ENCODE measurements around the gene ZSWIM3.
"Not testable (repeated sequence)": the region's sequence is repeated elsewhere in the genome, so short reads cannot be mapped to it uniquely, and the experiment has no call there.

Gene ZSWIM3

GRCh38 chr20:45897289-45897688 lies 39.9 kb downstream of the ZSWIM3 start:
- peaks cover 48% of the 10 kb centered on the region for H3K36me3 ChIP-seq (ENCODE audit: control insufficient read depth, low read depth, low read length)
- H3K9ac ChIP-seq (ENCODE audit: low read length): no peak overlapping the region
- no peaks in the 10 kb centered on the region for H3K27me3 ChIP-seq (ENCODE audit: control insufficient read depth, insufficient read depth, low read length)

DNA sequence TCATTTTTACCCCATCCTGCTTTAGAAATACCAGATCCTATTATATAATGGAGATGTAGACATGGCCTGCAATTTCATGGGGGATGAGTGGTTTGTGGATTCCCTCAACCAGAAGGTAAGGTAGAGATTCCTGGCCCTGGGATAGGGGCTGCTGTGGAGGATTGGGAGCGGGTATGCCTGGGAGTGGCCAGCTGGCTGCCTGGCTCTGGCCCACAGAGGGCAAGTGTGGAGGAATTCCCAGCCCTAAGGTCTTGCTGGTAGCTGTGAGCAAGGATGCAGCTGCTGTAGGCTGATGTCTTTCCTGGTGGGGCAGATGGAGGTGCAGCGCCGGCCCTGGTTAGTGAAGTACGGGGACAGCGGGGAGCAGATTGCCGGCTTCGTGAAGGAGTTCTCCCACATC lies 40.3 kb downstream of the ZSWIM3 start:
- H3K4me3 ChIP-seq (ENCODE audit: low read length): no peak overlapping the region
- no peaks in the 10 kb centered on the region for H3K27me3 ChIP-seq (ENCODE audit: control insufficient read depth, insufficient read depth, low read length)
- H3K4me1 ChIP-seq (ENCODE audit: control insufficient read depth, low read depth, low read length): no peaks in the 10 kb centered on the region
- peaks cover 48% of the 10 kb centered on the region for H3K36me3 ChIP-seq (ENCODE audit: control insufficient read depth, low read depth, low read length)
- H3K9me3 ChIP-seq (ENCODE audit: control insufficient read depth, low read depth, low read length): no peaks in the 10 kb centered on the region
- no peak overlapping the region for H3K27ac ChIP-seq (ENCODE audit: low read length)
- H3K9ac ChIP-seq (ENCODE audit: low read length): no peak overlapping the region

More at GRCh38 chr20:45897289-45897688, 39.9 kb downstream of the ZSWIM3 start:
- Histone ChIP-seq H3K9me3 (ENCODE audit: control insufficient read depth, low read depth, low read length) (no peaks in the 10 kb centered on the region), H3K27ac (ENCODE audit: low read length) (no peak overlapping the region), H3K4me1 (ENCODE audit: control insufficient read depth, low read depth, low read length) (no peaks in the 10 kb centered on the region), H3K4me3 (ENCODE audit: low read length) (no peak overlapping the region)

DNA sequence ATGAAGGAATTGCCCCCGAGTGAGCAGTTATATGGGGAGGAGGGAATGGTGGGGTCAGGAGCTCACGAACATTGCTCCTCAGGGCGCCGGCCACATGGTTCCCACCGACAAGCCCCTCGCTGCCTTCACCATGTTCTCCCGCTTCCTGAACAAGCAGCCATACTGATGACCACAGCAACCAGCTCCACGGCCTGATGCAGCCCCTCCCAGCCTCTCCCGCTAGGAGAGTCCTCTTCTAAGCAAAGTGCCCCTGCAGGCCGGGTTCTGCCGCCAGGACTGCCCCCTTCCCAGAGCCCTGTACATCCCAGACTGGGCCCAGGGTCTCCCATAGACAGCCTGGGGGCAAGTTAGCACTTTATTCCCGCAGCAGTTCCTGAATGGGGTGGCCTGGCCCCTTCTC lies 40.9 kb downstream of the ZSWIM3 start:
- Histone ChIP-seq H3K4me3 (ENCODE audit: low read length) (no peak overlapping the region), H3K27me3 (ENCODE audit: control insufficient read depth, insufficient read depth, low read length) (no peaks in the 10 kb centered on the region), H3K36me3 (ENCODE audit: control insufficient read depth, low read depth, low read length) (peaks cover 52% of the 10 kb centered on the region), H3K9ac (ENCODE audit: low read length) (no peak overlapping the region), H3K27ac (ENCODE audit: low read length) (no peak overlapping the region), H3K4me1 (ENCODE audit: control insufficient read depth, low read depth, low read length) (no peaks in the 10 kb centered on the region), H3K9me3 (ENCODE audit: control insufficient read depth, low read depth, low read length) (no peaks in the 10 kb centered on the region)

DNA sequence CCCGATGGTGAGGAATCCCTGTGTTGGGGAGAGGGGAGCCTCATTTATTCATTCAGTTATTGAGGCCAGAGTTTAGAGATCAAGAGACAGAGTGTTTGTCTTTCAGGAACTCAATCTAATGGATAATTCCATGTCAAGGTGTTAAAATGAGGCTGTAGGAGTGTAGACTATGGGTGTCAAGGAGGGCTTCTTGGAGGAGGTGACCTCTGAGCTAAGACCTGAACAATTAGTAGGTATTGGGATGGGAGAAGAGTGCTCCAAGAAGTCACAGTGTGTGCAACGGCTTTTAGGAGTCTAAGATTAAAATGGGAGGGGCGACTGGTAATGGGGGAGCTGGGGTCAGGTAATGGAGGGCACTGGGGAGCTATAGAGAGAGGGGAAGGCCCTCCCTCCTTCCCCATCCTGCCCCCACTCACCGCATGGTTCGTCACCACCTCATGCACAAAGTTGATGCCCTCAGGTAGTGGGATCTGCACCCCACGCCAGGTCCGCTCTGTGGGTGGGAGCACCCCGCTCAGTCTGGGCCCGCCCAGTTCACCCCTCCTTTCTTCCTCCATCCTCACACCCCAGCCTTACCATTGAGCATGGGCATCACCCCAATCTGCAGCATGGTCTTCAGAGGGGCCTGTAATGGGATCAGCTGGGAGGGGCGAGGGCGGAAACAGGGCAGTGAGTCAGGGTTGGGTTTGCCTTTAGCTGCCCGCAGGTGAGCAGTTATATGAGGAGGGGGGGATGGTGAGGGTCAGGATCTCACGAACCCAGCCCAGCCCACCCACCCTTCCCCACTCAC lies 41.8 kb downstream of the ZSWIM3 start:
- no peak overlapping the region for H3K4me3 ChIP-seq (ENCODE audit: low read length)
- no peak overlapping the region for H3K9ac ChIP-seq (ENCODE audit: low read length)
- H3K36me3 ChIP-seq (ENCODE audit: control insufficient read depth, low read depth, low read length): peaks cover 54% of the 10 kb centered on the region

DNA sequence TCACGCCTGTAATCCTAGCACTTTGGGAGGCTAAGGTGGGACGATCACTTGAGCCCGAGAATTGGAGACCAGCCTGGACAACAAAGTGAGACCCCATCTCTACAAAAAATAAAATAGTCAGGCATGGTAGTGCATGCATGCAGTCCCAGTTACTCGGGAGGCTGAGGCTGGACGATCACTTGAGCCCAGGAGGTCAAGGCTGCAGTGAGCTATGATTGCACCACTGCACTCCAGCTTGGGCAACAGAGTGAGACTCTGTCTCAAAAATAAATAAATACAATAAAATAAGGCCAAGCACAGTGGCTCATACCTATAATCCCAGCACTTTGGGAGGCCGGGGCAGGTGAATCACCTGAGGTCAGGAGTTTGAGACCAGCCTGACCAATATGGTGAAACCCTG lies 43.9 kb downstream of the ZSWIM3 start:
- H3K27ac ChIP-seq (ENCODE audit: low read length); H3K9ac ChIP-seq (ENCODE audit: low read length); H3K9me3 ChIP-seq (ENCODE audit: control insufficient read depth, low read depth, low read length); H3K4me3 ChIP-seq (ENCODE audit: low read length); H3K27me3 ChIP-seq (ENCODE audit: control insufficient read depth, insufficient read depth, low read length); H3K4me1 ChIP-seq (ENCODE audit: control insufficient read depth, low read depth, low read length): not testable (repeated sequence)
- peaks cover 70% of the 10 kb centered on the region for H3K36me3 ChIP-seq (ENCODE audit: control insufficient read depth, low read depth, low read length)

More for the DNA sequence above, 41.8 kb downstream of the ZSWIM3 start:
- H3K4me1 ChIP-seq (ENCODE audit: control insufficient read depth, low read depth, low read length): no peaks in the 10 kb centered on the region
- no peak overlapping the region for H3K27ac ChIP-seq (ENCODE audit: low read length)
- no peaks in the 10 kb centered on the region for H3K9me3 ChIP-seq (ENCODE audit: control insufficient read depth, low read depth, low read length)
- H3K27me3 ChIP-seq (ENCODE audit: control insufficient read depth, insufficient read depth, low read length): no peaks in the 10 kb centered on the region

DNA sequence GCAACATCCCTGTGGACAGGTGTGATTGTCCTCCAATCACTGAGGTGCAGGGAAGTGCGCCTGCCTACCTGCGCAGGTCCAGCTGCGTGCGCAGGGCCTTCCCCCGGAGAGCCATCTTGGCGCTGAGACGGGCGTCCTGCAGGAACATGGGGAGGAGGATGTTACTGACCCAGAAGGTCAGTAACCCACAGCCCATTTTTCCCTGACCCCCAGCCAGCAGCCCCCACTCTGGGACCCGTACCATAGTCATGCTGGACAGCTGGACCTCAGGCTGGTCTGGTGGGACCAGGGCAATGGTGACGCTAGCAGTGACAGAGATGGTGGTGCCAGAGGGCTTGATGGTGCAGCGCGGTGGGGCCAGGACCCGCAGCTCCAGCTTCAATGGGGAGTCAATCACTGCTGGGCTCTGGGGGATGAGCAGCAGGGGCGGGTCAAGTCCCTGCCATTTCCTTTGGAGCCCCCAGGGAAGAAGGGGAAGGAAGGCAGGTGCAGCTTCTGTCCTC lies 44.8 kb downstream of the ZSWIM3 start:
- H3K36me3 ChIP-seq (ENCODE audit: control insufficient read depth, low read depth, low read length): peaks cover 69% of the 10 kb centered on the region
- H3K4me3 ChIP-seq (ENCODE audit: low read length): no peak overlapping the region
- no peaks in the 10 kb centered on the region for H3K9me3 ChIP-seq (ENCODE audit: control insufficient read depth, low read depth, low read length)
- no peaks in the 10 kb centered on the region for H3K4me1 ChIP-seq (ENCODE audit: control insufficient read depth, low read depth, low read length)
- H3K27me3 ChIP-seq (ENCODE audit: control insufficient read depth, insufficient read depth, low read length): no peaks in the 10 kb centered on the region
- no peak overlapping the region for H3K9ac ChIP-seq (ENCODE audit: low read length)
- H3K27ac ChIP-seq (ENCODE audit: low read length): no peak overlapping the region

- Histone ChIP-seq H3K4me3 (ENCODE audit: low read length) (no peak overlapping the region), H3K27ac (ENCODE audit: low read length) (no peak overlapping the region), H3K27me3 (ENCODE audit: control insufficient read depth, insufficient read depth, low read length) (no peaks in the 10 kb centered on the region), H3K9me3 (ENCODE audit: control insufficient read depth, low read depth, low read length) (no peaks in the 10 kb centered on the region), H3K9ac (ENCODE audit: low read length) (no peak overlapping the region), H3K36me3 (ENCODE audit: control insufficient read depth, low read depth, low read length) (peaks cover 64% of the 10 kb centered on the region), H3K4me1 (ENCODE audit: control insufficient read depth, low read depth, low read length) (no peaks in the 10 kb centered on the region)
Measured at GRCh38 chr20:45904583-45905504, 47.4 kb downstream of the ZSWIM3 start.

- no peak overlapping the region for H3K4me3 ChIP-seq (ENCODE audit: low read length)
Measured at GRCh38 chr20:45905505-45906079, 48.2 kb downstream of the ZSWIM3 start.

DNA sequence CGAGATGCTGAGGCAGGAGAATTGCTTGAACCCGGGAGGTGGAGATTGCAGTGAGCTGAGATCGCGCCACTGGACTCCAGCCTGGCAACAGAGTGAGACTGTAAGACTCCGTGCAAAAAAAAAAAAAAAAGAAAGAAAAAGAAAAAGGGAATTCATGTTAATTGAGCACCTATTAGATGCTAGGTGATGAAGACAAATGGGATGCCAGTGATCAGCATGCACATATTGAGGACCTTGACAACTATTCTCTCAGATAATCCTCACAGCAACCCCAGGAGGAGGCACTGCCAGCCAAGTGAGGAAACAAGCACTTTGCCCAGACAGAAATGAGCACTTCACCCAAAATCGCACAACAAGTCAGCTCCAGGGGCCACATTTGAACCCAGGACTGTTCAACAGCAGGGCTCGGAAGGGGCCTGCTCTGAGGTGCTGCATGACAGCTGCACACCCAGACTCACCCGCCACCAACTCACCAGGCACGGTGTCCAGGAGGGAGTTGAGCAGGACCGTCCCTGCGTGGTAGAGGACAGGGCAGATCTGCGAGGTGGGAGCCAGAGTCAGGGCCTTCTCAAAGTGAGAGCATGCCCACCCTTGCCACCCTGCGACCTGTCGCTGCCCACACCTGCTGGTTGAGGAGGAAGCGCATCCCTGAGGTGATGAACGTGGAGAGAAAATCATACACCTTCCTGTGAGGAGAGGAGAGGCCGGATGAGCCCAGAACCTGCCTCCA lies 50.0 kb downstream of the ZSWIM3 start:
- H3K9ac ChIP-seq (ENCODE audit: low read length): no peak overlapping the region
- no peaks in the 10 kb centered on the region for H3K9me3 ChIP-seq (ENCODE audit: control insufficient read depth, low read depth, low read length)
- no peak overlapping the region for H3K4me3 ChIP-seq (ENCODE audit: low read length)
- H3K27me3 ChIP-seq (ENCODE audit: control insufficient read depth, insufficient read depth, low read length): no peaks in the 10 kb centered on the region
- no peak overlapping the region for H3K27ac ChIP-seq (ENCODE audit: low read length)
- peaks cover 48% of the 10 kb centered on the region for H3K36me3 ChIP-seq (ENCODE audit: control insufficient read depth, low read depth, low read length)
- peaks cover 1% of the 10 kb centered on the region for H3K4me1 ChIP-seq (ENCODE audit: control insufficient read depth, low read depth, low read length)

More at GRCh38 chr20:45905505-45906079, 48.2 kb downstream of the ZSWIM3 start:
- H3K4me1 ChIP-seq (ENCODE audit: control insufficient read depth, low read depth, low read length): no peaks in the 10 kb centered on the region
- no peaks in the 10 kb centered on the region for H3K9me3 ChIP-seq (ENCODE audit: control insufficient read depth, low read depth, low read length)
- peaks cover 59% of the 10 kb centered on the region for H3K36me3 ChIP-seq (ENCODE audit: control insufficient read depth, low read depth, low read length)
- H3K27ac ChIP-seq (ENCODE audit: low read length): no peak overlapping the region
- H3K27me3 ChIP-seq (ENCODE audit: control insufficient read depth, insufficient read depth, low read length): no peaks in the 10 kb centered on the region
- H3K9ac ChIP-seq (ENCODE audit: low read length): no peak overlapping the region

DNA sequence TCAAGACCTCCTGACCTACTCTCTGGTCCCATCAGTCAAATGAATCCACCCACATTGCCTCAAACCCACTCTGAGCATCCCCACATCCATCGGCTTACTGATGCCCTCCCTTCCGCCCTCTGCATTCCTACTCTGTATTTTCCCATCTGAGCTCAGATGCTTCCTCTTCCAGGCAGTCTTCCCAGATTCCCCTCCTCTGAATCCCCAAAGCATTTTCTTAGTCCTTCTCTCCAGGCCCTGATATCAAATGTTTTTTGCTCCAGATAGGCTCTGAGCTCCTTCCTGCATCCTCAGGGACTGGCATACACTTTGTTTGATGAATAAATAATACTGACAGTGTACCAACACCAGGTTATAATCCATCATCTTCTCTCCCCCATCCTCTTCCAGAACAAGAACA lies 50.7 kb downstream of the ZSWIM3 start:
- peaks cover 46% of the 10 kb centered on the region for H3K36me3 ChIP-seq (ENCODE audit: control insufficient read depth, low read depth, low read length)
- no peaks in the 10 kb centered on the region for H3K9me3 ChIP-seq (ENCODE audit: control insufficient read depth, low read depth, low read length)
- no peak overlapping the region for H3K9ac ChIP-seq (ENCODE audit: low read length)
- no peaks in the 10 kb centered on the region for H3K27me3 ChIP-seq (ENCODE audit: control insufficient read depth, insufficient read depth, low read length)
- H3K4me1 ChIP-seq (ENCODE audit: control insufficient read depth, low read depth, low read length): peaks cover 3% of the 10 kb centered on the region
- H3K4me3 ChIP-seq (ENCODE audit: low read length): no peak overlapping the region
- no peak overlapping the region for H3K27ac ChIP-seq (ENCODE audit: low read length)

DNA sequence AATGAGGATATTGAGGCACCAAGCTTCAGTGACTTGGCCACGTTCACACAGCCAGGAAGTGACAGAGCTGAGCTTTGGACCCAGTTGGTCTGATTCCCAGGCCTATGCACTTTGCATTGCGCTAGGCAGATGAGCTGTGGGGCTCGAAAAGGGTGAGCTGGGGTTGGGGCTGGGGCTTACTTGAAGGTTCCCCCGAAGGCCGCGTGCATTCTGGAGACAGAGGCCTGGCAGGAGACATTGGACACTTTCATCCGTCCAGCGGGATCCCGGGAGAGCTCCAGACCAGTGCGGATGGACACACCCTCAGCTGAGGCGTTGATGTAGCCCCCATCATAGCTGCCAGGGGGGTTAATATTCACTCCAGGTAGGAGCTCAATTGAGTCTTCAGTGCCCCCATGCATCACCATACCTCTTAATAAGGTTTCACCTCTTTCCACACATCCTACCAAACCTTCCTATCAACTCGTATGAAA lies 52.0 kb downstream of the ZSWIM3 start:
- no peaks in the 10 kb centered on the region for H3K27me3 ChIP-seq (ENCODE audit: control insufficient read depth, insufficient read depth, low read length)
- no peak overlapping the region for H3K9ac ChIP-seq (ENCODE audit: low read length)
- no peak overlapping the region for H3K27ac ChIP-seq (ENCODE audit: low read length)
- H3K4me1 ChIP-seq (ENCODE audit: control insufficient read depth, low read depth, low read length): peaks cover 3% of the 10 kb centered on the region
- H3K4me3 ChIP-seq (ENCODE audit: low read length): no peak overlapping the region
- H3K36me3 ChIP-seq (ENCODE audit: control insufficient read depth, low read depth, low read length): peaks cover 35% of the 10 kb centered on the region
- no peaks in the 10 kb centered on the region for H3K9me3 ChIP-seq (ENCODE audit: control insufficient read depth, low read depth, low read length)

Data from iPS-18a (cell line).